HUES6 (cell line): Measurements from ENCODE around the gene BSN.

Source experiments
- H3K27ac ChIP-seq: 2 replicates; pipeline ENCODE4 v1.7.0; 2013; ENCODE audit warnings: low read depth, mild to moderate bottlenecking, low read length, inconsistent platforms
- H3K27me3 ChIP-seq: 2 replicates; pipeline ENCODE4 v1.6.1; 2013; ENCODE audit warnings: low read length; ENCODE audit not compliant: control insufficient read depth, insufficient read depth
- H3K36me3 ChIP-seq: 2 replicates; pipeline ENCODE4 v1.6.1; 2013; ENCODE audit warnings: low read length; ENCODE audit not compliant: control insufficient read depth, insufficient read depth
- H3K4me1 ChIP-seq: 2 replicates; pipeline ENCODE4 v1.6.1; 2013; ENCODE audit warnings: low read length; ENCODE audit not compliant: control insufficient read depth, insufficient read depth
- H3K4me3 ChIP-seq: 2 replicates; pipeline ENCODE4 v1.5.1; 2013; ENCODE audit warnings: low read depth, low read length
- H3K9ac ChIP-seq: one replicate; pipeline ENCODE4 v1.6.1; 2013; ENCODE audit warnings: mild to moderate bottlenecking, low read length
- H3K9me3 ChIP-seq: 2 replicates; pipeline ENCODE4 v1.6.1; 2013; ENCODE audit warnings: low read depth, low read length; ENCODE audit not compliant: control insufficient read depth, insufficient read depth

BSN gene

GRCh38 chr3:49553692-49554632, at the start of gene BSN:
TSS of gene BSN (plus strand) at chr3:49554477. CDS start at chr3:49554603, 126 bp downstream.
- peaks cover 25% of the 10 kb centered on the region for H3K27me3 ChIP-seq
- H3K36me3 ChIP-seq, result no peaks in the 10 kb centered on the region
- H3K9ac ChIP-seq, result peak within 1 kb of the TSS; percentile 76
- no peak within 1 kb of the TSS for H3K27ac ChIP-seq
- H3K9me3 ChIP-seq, result no peaks in the 10 kb centered on the region
- peaks cover 8% of the 10 kb centered on the region; the same call in 1 of the 2 replicates for H3K4me1 ChIP-seq
- H3K4me3 ChIP-seq, result peak within 1 kb of the TSS; percentile 96

- Histone ChIP-seq H3K4me1 (no peaks in the 10 kb centered on the region), H3K9ac (no peak overlapping the region), H3K36me3 (peaks cover 23% of the 10 kb centered on the region), H3K27me3 (no peaks in the 10 kb centered on the region), H3K4me3 (no peak overlapping the region), H3K9me3 (no peaks in the 10 kb centered on the region), H3K27ac (no peak overlapping the region)
These were observed 47.4 kb upstream of the BSN start for GRCh38 chr3:49506906-49507305.

GRCh38 chr3:49509028-49509561, 45.2 kb upstream of the BSN start:
- Histone ChIP-seq H3K4me1 (no peaks in the 10 kb centered on the region), H3K36me3 (peaks cover 35% of the 10 kb centered on the region), H3K9me3 (no peaks in the 10 kb centered on the region), H3K27ac (no peak overlapping the region), H3K4me3 (no peak overlapping the region), H3K27me3 (no peaks in the 10 kb centered on the region), H3K9ac (no peak overlapping the region)

- H3K9ac ChIP-seq, result no peak overlapping the region
- H3K4me1 ChIP-seq, result no peaks in the 10 kb centered on the region
- H3K27ac ChIP-seq, result no peak overlapping the region
- H3K36me3 ChIP-seq, result peaks cover 51% of the 10 kb centered on the region
- H3K27me3 ChIP-seq, result no peaks in the 10 kb centered on the region
- no peak overlapping the region for H3K4me3 ChIP-seq
- no peaks in the 10 kb centered on the region for H3K9me3 ChIP-seq
These were observed 42.6 kb upstream of the BSN start for GRCh38 chr3:49511639-49512038.

GRCh38 chr3:49512781-49513355, 41.4 kb upstream of the BSN start:
- Histone ChIP-seq H3K4me3 (no peak overlapping the region), H3K4me1 (no peaks in the 10 kb centered on the region), H3K36me3 (peaks cover 60% of the 10 kb centered on the region), H3K27me3 (no peaks in the 10 kb centered on the region), H3K9ac (no peak overlapping the region), H3K27ac (no peak overlapping the region), H3K9me3 (no peaks in the 10 kb centered on the region)

- H3K9ac ChIP-seq, result no peak overlapping the region
- H3K4me3 ChIP-seq, result no peak overlapping the region
- H3K36me3 ChIP-seq, result peaks cover 67% of the 10 kb centered on the region
- H3K27ac ChIP-seq, result no peak overlapping the region
- H3K4me1 ChIP-seq, result no peaks in the 10 kb centered on the region
- no peaks in the 10 kb centered on the region for H3K27me3 ChIP-seq
- no peaks in the 10 kb centered on the region for H3K9me3 ChIP-seq
These were observed 40.7 kb upstream of the BSN start for GRCh38 chr3:49513494-49514124.

GRCh38 chr3:49518016-49518415, 36.3 kb upstream of the BSN start:
- Histone ChIP-seq H3K27ac (no peak overlapping the region), H3K9ac (no peak overlapping the region), H3K27me3 (no peaks in the 10 kb centered on the region), H3K36me3 (peaks cover 67% of the 10 kb centered on the region), H3K4me3 (no peak overlapping the region), H3K4me1 (no peaks in the 10 kb centered on the region), H3K9me3 (no peaks in the 10 kb centered on the region)

- no peaks in the 10 kb centered on the region for H3K27me3 ChIP-seq
- H3K27ac ChIP-seq, result no peak overlapping the region
- no peaks in the 10 kb centered on the region for H3K4me1 ChIP-seq
- no peak overlapping the region for H3K9ac ChIP-seq
- H3K9me3 ChIP-seq, result no peaks in the 10 kb centered on the region
- H3K36me3 ChIP-seq, result peaks cover 62% of the 10 kb centered on the region
- no peak overlapping the region for H3K4me3 ChIP-seq
These were observed 35.8 kb upstream of the BSN start for GRCh38 chr3:49518441-49518840.

- no peak overlapping the region for H3K9ac ChIP-seq
- H3K36me3 ChIP-seq, result peaks cover 61% of the 10 kb centered on the region
- H3K27me3 ChIP-seq, result no peaks in the 10 kb centered on the region
- H3K27ac ChIP-seq, result no peak overlapping the region
- H3K4me1 ChIP-seq, result no peaks in the 10 kb centered on the region
- no peaks in the 10 kb centered on the region for H3K9me3 ChIP-seq
- H3K4me3 ChIP-seq, result no peak overlapping the region
These were observed 35.0 kb upstream of the BSN start for GRCh38 chr3:49519296-49519695.

- peaks cover 67% of the 10 kb centered on the region for H3K36me3 ChIP-seq
- H3K4me1 ChIP-seq, result no peaks in the 10 kb centered on the region
- no peaks in the 10 kb centered on the region for H3K27me3 ChIP-seq
- no peak overlapping the region for H3K9ac ChIP-seq
- no peak overlapping the region for H3K27ac ChIP-seq
- no peaks in the 10 kb centered on the region for H3K9me3 ChIP-seq
- H3K4me3 ChIP-seq, result no peak overlapping the region
These were observed 34.3 kb upstream of the BSN start for GRCh38 chr3:49519916-49520385.
